ENCODE measurements around the gene DDX17.

Gene DDX17
- 710 to 1,669 (median 1,508) reads per million in 3 experiments for total RNA-seq

GRCh38 chr22:38506118-38506962, at the start of gene DDX17:
Gene DDX17, minus strand, starts transcription at chr22:38506311.
- DNase-seq = peak; percentile 94

GRCh38 chr22:38554281-38554680, 48.2 kb upstream of the DDX17 start:
- no peak for DNase-seq

DNA sequence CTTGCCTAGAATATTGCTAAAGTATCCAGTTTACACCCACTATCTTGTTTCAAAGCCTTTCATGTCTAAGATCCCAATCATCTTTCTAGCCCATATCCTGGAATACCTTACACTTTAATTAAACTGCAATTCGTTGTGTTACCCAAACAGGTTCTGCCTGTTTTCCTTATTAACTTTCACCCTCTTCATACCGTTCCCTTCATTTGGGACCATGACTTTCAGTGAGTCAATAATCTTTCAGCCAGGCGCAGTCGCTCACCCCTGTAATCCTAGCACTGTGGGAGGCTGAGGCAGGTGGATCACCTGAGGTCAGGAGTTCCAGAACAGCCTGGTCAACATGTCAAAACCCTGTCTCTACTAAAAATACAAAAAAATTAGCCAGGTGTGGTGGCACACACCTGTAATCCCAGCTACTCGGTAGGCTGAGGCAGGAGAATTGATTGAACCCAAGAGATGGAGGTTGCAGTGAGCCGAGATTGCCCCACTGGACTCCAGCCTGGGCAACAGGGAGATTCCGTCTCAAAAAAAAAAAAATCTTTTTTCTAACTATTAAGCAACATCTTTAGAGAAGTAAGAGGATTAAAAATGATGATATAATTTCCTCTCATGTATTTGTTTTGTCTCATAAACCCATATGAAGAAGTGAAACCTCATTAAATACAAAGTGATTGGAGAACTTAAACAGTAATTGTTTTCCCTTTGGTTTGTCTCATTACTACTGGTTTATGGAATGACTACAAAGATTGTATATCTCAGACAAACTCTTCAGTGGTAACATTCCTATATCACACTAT, 43.2 kb upstream of the DDX17 start:
- DNase-seq = no peak

DNA sequence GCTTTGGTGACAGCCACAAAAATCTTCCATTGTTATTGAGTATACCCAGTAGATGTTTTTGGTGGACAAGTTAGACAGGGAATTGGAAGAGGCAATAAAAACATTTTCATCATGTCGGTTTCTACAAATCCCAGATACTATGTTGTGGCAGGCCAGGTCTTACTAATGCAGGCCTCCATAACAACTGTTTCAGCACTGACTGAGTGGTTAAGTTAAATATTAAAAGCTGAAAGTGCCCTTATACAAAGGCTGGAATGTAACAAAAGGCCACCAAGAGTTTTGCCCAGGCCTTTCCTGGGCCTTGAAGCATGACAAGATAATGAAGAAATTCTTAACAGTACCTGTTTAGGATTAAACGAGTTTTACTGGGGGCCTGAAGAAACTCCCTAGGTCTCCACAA, 34.6 kb upstream of the DDX17 start:
- no peak for DNase-seq

- no peak for DNase-seq
Measured at GRCh38 chr22:38531251-38531938, 25.3 kb upstream of the DDX17 start.

DNA sequence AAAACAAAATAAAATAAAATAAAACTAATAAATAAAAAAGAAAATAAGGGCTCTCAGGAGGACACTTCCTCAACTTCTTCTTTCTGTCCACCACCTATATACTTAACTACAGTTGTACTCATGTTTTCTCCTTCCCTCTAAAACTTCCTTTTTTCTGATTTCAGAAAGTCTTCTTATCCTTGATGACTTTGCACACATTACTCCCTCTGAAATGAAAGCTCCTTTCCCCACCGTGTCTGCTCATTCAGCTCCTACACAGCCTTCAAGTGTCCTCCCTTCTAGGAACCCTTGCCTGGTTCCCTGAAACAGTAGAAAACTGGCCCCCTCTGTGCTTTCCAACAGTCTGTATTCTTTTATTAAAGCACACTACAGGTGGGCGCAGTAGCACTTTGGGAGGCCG, 18.3 kb upstream of the DDX17 start:
- DNase-seq = no peak

DNA sequence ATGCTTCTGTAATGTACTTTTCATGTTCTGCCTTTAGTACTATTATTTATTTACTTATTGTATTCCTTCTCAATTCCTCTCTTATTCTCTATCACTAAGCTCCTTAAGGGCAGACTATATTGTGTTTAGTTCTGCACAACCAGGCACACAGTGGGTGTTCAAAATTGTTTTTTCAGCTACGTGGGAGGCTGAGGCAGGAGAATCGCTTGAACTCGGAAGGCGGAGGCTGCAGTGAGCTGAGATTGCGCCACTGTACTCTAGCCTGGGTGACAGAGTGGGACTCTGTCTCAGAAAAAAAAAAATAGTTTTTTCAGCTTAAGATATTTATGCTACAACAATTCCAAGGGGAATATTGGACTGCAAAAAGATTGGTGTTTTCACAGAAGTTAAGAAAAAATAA, 17.4 kb upstream of the DDX17 start:
- no peak for DNase-seq

DNA sequence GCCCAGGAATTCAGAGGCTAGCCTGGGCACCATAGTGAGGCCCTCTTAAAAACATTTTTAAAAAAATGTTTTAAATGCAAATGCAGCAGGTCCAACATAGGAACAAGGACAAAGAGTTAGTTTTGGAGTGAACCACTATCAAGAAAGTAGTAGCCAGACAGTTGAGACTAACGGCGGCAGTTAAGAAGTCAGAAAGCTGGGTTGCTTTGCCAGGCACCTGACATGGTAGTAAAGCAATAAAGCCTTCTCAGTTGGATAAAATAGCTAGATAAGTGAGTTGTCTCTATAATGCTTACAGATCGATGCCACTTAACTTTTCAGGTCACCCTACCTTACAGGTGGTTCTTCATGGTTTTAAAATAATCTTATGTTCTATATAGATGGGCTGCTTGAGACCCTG, 16.9 kb upstream of the DDX17 start:
- DNase-seq = no peak

GRCh38 chr22:38519453-38520250, 13.5 kb upstream of the DDX17 start:
- no peak for DNase-seq

- DNase-seq = no peak
Measured at GRCh38 chr22:38518620-38519019, 12.5 kb upstream of the DDX17 start.

DNA sequence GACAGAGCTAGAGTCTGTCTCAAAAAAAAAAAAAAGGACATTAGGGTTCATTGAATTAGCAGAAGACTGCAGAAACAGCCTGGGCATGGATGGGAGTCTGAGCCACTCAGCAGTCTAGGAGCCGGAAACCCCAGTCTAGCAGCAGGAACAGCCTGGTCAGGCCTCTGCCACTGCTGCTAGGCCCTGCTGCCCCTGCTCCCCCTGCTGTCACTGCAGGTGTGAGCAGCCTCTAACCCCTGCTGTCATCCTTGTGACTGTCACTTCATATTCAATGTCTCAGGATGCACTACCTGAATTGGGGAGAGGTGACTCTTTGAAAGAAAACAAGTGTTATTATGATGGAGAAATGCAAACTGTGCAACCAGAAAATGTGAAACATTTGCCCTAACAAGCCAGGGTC, 7.0 kb upstream of the DDX17 start:
- DNase-seq = peak; percentile 20

DNA sequence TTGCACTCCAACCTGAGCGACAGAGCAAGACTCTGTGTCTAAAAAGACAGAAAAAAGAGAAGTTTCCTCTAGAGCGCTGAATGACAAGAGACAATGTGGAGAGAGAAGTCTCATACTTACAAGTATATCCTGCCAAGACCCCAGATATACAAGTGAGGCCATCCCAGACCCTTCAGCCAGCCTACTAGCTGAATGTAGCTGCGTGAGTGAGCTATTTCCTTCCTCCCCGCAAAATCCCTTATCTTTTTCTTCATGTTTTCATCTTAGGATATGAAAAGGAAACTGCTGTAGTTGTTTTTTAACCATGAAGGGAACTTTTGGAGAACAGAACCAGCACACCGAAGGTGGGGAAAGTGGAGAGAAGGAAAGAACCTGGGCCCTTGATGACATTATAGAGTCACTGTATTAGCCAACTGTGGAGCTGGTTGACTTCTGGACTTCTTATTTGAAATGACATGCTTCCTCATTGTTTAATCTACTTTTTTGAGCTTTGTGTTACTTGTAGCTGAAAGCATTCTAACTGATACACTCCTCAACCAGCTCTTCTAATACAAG, 4.4 kb upstream of the DDX17 start:
- DNase-seq = no peak

- DNase-seq = no peak
Measured at GRCh38 chr22:38505541-38506117, 482 bp downstream of the DDX17 start.

GRCh38 chr22:38504731-38505540, 1.2 kb downstream of the DDX17 start:
- DNase-seq = peak; percentile 50

GRCh38 chr22:38503021-38503420, 3.1 kb downstream of the DDX17 start:
- DNase-seq = no peak

DNA sequence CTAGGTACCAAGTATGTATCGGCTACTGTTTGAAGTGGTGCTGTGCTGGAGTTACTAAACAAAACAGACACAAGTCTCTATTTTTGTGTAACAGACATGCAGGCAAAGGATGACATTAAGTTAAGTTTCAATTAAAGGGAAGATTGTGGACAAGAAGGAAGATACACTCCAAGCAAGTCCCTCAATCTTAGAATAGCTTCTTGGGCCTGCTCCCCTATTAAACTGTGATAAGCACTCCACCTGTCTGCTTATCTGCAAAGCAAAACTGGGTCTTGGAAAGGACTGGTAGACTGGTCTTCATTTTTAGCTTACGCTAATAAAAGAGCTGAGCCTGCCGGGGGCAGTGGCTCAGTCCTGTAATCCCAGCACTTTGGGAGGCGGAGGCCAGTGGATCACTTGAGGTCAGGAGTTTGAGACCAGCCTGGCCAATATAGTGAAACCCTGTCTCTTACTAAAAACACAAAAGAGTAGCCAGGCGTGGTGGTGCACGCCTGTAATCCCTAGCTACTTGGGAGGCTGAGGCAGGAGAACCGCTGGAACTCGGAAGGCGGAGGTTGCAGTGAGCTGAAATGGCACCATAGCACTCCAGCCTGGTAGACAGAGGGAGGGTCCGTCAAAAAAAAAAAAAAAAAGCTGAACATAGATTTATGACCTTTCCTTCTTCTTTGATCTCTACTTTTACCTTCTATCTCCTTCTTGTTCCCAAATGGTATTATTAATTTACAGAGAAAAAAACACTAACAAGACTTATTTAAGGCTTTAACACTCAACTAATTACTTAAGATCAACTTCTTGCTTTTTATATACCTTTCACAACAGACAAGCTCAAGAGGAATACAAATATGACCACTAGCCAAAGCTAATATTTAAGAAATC, 4.1 kb downstream of the DDX17 start:
- DNase-seq = no peak

- no peak for DNase-seq
Measured at GRCh38 chr22:38497869-38498268, 8.2 kb downstream of the DDX17 start.

DNA sequence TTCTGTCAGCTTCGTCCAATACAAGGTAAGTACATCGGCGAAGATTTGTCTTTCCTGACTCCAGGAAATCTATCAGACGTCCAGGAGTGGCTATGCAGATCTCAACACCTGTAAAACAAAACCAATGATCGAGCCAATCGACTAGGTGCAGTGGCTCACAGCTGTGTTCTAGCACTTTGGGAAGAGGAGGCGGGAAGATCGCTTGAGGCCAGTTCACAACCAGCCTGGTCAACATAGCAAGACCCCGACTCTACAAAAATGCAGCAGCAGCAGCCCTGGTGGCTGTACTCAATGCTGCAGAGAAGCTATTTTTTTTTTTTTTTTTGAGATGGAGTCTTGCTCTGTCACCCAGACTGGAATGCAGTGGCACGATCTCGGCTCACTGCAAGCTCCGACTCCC, 11.2 kb downstream of the DDX17 start:
- DNase-seq = no peak

- DNase-seq = no peak
Measured at GRCh38 chr22:38494498-38494897, 11.6 kb downstream of the DDX17 start.
